Amniotic epithelial cell (primary cell): ENCODE results near the gene RGS13.
A peak's percentile ranks its signal among the peaks of the same experiment; 100 is the strongest.

ENCODE experiments used
- DNase-seq: peaks from one replicate; pipeline ENCODE4 v3.0.0-alpha.2; 2010; ENCODE audit warnings: low read depth

The RGS13 gene, protein sequence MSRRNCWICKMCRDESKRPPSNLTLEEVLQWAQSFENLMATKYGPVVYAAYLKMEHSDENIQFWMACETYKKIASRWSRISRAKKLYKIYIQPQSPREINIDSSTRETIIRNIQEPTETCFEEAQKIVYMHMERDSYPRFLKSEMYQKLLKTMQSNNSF

DNA sequence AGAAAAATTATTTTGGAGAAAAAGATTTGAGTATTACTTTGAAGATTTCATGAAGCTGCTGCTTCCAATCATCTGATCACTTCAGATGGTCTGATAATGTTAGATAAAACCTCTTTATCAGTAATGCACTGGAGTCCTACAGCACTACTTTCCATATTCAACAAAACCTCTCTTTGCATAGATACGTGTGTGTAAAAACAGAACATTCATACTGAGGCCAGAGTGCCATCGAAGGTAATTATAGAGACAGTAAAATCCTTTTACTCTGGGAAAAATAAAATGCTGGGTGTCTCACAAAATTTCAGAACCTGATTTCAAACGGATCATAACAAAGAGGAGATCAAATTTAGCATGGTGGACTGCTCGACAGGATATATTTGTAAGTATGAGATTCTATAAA is at the start of gene RGS13:
Gene RGS13, plus strand, starts transcription at position 209 of the 400 bp plus-strand sequence. CDS start 8,188 bp downstream, outside the sequence.
- DNase-seq = no peak

DNA sequence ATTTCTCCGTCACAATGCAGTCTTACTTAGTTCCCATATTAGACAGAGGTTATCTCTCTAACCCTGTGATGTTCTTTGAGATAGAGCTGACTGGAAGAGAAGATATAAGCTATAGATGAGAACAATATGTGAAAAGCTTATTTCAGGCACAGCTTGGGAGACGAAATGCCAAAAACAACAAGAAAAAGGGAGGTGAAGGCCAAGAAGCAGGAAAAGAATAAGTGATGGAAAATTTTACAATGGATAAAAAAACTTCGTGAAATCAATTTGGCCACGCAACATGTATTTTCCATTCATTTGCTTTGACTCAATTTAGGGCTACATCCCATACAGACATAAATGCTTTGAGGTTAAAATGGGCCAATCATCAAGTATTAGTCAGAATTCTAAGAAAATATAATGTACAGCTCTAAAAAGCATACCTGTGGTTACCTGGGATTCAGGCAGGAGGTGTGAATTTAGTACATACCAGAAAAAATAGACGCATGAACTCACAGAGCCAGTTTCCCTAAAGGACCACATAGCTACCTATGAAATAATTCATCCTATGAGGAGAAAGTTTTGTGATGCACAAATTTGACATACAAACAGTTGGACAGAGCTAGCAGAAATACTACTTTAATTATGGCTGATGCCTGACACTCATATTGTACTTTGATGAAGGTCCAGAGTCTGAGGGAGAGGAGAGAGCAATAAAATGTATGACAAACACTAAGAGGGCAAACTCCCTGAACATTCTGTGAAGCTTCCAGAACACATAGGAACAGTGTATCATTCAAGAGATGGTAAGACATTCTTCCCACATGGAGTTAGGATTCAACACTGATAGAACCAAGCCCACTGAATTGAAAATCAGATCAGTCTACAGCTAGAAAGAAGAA is 48.3 kb upstream of the RGS13 start:
- no peak for DNase-seq

DNA sequence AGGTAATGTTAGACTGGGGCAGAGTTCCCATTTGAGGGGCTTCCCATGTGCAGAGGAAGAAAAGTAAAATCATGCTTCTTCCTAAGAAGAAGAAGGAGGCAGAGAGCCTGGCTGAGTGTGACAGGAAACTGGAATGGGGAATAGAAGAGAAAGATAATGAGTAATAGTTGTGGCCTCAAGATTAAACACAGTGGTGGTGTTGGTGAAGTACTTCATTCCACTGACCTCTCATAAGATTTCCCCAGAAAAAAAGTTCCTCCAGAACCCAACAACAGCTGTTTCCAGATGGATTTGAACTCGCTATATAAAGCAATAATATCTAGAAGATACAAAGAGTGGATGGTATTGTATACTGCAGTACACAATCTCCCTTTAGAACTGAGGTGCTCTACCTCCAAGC is 47.4 kb upstream of the RGS13 start:
- DNase-seq = peak; percentile 58

DNA sequence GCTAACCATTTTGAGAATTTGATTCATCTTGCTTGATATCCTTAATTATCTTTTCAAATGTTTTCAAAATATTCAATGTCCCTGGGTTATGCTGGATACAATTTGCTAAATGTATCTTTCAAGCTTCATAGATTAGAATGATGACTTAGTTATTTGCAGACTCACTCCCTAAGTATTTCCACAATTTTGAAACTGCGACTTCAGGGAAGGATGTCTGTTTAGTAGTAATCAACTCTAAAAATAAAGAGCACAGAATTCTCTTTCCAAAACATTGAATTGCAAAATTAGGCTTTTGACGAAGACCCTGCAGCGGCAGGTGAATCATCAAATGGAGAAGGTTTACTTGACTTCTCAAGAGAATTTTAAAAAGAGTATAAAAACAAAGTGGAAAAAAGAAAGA is 46.1 kb upstream of the RGS13 start:
- peak; percentile 70 for DNase-seq

DNA sequence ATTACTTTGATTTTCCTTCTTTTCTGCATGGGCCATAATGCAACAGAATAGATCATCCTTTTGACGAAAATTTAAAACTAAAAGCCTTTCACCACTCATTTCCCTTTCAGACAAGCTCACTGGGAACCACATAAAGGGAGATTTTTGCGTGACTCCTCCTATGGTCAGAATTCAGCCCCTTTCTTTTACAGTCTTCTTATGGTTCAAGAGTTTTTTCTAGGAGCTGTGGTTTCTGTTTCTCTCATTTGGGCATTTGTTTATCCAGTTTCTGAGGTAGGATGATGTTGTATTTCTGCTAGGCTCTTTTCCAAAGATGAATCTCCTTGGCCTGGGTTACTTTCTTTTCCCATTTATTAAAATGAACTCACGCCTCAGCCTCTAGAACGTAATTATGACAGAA is 43.4 kb upstream of the RGS13 start:
- DNase-seq = no peak

DNA sequence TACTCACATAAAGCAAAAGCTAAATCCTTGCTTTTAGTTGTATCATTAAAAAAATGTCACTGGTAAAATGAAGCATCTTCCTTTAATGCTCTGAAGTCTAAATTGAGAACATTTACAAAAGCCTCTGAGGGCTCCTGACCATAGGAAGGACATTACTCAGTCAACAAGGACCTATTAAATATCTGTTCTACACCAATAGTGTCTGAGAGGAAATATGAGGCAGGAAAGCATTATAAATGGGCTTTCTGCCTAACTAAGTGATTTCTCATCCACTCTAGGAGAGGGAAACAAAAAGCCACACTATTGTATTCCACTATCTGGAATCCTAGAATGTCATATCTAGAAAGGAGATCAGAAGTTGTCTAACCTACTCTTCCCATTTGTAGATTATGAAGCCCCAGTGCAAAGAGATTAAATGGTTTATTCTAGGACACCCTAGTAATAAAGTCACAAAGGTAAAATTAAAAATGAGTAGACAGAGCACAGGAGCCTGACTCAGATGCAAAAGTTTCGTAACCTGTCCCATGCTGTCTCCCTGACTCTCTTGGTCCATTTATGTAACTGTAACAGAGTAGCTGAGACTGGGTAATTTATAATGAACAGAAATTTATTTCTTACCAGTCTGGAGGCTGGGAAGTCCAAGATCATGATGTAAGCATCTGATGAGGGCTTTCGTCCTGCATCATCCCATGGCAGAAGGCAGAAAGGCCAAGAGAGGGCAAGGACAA is 42.8 kb upstream of the RGS13 start:
- DNase-seq = peak; percentile 42

DNA sequence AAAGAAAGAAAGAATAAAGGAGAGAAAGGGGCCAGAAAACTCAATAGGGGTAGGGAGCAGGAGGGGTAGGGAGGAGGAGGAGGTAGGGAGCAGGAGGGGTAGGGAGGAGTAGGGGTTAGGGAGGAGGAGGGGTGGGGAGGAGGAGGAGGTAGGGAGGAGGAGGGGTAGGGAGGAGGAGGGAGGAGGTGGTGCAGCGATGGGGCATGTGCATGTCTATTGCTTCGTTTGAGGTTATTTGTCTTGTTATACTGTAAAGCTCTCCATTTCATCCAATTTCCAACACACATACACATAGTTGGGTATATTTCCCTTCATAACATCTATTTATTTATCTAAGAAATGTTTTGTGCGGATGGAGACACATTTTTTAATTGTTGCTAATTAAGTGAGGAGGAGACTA is 40.6 kb upstream of the RGS13 start:
- no peak for DNase-seq

DNA sequence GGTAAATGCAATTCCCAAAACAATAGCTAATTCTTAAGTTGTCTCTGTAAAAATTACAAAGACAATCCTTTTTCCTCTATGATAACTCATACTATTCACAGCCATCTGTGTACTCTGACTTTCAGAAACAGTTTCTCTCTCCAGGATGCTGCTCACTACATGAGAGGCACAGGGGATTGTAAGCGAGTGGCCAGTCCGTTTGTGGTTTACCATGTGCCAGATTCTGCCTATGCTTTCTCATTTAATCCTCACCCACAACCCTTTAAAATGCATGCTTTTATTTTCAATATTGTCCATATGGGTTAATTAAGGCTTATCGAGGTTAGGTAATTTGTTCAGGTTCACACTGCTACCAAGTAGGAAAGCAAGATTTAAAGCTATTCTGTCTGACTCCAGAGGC is 37.4 kb upstream of the RGS13 start:
- no peak for DNase-seq

DNA sequence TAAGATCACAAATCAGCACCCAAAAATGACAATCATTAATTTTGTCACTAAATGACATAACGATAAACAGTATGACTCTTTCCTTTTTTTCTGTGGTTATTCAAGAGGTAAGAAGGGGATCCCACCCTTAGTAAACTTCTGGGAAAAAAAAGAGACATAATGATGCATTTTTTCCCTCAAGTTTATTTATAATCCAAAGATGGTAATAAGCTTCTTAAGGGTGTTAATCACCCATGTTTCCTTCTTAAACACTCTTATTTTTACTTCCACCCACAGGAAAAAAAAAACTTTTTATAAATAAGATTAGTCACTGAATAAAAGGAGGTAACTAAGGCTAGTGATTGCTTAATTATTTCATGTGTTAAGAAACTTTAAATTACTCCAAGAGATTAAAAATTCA is 35.7 kb upstream of the RGS13 start:
- DNase-seq = no peak

DNA sequence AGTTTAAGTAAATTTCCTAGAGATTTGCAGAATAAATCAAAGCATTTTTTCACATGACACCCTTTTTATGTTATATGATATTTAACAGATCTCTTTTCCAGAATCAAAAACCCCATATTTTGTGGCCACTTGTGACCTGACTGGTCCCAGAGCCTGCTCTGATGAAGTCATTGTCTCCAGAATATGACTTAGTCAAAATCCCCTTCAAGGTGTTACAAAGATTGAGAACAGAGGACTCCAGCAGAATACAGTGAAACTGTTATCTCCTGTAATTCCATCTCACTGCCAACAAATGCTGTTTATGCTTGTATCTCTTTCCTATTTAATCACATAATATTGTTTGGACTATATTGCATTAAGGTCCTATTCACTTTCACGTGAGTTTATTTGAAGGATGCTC is 34.8 kb upstream of the RGS13 start:
- no peak for DNase-seq

DNA sequence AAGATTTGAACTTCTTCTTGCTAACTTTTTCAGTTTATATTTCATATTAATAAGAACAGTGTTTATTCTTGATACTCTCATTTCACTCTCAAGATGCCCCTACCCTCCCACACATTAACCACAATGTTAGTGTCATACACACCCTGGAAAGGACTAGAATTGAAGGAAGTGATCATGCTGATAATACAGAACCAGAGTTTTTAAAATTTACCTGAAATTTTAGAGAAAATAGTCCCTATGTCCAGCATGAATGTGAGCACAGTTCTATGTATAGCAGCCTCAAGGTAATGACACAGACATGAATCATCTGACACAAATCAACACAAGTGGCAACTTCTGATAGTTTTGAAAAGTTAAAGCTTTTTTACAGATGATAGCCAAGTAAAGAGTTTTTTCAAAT is 34.4 kb upstream of the RGS13 start:
- peak; percentile 17 for DNase-seq

DNA sequence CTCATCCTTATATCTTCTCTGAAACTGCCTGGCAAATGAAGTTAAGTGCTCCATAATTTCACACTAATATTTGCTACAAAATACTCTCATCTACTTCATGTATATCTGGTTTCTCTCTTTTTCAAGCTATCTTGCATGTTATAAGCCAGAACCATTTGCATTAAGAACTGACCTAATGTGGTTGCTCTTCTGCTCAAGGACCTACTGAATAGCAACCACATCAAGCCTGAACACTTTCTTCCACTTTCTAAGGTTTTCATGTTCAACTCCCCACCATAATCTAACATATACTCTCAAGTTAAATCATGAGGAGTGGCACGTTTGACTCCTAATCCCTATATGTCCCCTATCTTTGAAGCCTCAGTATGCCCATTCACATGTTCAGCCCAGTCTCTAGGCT is 33.2 kb upstream of the RGS13 start:
- no peak for DNase-seq

DNA sequence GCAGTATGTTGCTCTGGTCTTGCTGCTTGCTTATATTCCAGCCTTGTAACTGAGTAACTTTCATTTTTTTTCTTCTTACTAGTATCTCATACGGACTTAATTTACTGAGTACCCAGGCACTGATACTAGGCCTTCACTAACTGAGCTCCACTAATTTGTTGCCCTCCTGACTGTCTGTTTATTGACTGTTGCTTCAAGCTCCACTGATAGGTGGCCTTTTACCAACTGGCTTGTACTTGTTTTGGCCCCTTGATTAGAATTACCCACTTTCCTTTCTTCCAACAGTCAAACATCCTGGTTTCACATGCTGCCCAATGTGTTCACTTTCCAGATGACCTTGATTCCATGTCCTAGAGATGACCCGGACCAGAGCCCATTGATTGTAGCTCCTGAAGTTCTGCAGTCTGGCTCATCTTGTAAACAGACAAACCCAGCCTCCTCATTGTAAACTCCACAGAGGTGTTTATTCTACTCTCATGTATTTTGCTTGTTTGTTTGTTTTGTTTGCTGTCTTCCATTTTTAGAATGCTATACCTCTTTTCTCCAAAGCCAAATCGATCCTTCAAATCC is 32.6 kb upstream of the RGS13 start:
- no peak for DNase-seq

DNA sequence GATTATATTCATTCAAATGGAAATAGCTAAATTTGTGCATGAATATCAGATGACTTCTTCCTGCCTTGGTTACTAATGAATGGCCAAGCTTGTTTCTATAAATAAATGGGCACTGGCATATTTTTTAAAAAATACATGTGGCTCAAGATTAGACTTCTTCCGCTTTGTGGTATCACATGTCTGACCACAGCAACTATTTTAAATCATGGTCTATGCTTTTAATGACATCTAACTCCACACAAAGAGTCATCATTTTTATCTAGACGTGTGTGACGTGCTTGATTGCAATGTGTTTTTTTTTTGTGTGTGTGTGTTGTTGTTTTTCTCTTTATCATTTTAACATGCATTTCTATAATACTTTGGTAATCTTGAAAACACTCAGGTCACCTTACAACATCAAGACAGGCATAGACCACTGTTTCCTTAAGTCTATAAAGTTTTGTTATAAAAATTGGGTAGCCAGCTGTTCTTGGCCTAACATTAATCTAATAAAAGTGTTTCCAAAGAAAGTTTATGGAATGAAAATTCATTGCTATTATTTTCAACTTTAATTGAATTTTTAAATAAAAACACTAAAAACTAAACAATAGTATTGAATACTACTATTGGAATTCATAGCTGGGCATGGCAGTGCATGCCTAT is 30.8 kb upstream of the RGS13 start:
- peak; percentile 92 for DNase-seq

DNA sequence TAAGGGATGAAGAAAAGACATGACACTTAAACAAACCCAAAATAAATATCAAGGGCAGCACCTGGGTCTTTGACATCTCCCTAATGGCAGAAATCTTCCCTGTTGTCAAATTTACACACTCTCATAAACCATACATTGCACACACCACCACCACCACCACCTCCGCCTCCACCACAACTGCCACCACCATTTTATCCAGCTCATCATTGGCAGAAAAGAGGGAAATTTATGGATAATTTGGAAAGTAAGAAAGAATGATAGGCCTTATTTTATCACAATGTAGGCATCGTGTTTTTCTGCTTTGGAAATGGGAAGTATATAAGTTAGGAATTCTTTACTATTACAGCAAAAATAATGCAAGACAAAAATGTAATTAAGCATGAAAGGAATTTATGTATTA is 27.3 kb upstream of the RGS13 start:
- no peak for DNase-seq

DNA sequence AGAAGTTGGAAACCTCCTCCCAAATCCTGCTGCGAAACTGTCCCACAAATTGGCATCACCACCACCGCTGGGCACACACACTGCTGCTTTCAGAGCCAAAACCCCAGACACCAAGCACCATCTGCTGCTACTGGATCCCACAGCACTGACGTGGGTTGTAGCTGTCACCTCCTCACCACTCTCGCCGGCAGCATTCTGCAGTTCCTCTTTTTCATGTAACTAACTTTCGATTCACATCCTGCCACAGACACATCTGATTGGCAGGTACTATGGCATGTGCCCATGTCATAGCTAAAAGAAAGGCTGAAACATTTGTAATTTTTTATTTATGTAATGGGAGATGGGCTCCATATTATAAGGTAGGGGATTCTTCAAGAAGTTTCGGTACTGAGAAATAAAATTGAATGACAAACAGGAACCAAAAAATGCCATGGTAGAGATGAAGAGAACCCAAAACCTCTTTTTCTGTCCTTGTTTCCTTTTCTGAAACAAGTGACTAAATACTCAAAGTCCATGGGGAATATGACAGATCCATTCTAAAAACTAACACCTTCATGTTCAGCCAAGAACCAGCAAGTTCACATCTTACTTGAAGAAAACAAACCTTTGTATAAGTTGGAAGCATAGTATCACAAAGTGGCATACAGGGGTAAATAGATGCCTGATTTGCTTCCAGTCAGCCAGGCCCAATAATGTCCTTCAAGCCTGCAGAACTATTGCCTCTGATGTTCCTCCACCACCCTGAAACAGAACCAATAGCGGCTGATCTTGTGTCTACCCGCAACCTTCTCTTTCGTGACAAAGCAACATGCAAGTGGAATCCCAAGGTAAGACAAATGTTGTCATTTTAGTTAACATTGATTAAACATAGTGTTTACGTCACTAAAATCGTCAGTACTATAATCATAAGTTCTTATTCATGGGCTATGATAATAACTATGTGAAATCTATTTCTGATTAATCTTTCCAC is 26.6 kb upstream of the RGS13 start:
- no peak for DNase-seq

DNA sequence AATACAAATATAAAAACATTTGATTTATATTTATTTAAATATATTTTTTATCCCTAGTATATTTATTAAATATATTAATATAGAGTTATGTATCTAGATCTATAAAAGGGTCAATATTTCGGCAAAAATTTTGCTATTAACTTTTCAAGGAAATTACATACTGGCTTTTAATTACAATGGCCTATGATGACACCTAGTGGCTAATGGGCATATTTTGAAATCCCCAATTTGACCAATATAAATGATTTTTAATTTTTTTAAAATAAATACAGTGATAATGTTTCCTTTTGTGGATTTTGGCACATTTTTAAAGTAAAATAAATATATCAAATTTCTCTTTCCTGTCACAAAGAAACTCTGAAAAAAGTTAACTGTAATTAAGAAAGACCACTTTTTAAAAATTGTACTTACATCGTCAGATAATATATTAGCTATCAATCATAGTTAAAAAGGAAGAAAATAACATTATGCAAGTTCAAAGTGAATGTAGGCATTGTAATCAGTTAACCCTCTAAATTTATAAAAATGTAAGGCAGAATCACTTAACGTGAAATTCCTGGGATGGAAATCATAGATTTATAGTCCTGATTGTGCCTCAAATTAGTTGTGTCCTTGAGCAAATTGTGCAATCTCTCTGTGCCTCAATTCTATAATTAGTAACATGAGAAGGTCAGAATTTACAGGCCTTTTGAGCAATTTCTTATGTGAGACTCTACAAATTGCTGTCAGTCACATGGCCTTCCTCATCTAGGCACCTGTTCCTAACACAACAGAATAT is 25.6 kb upstream of the RGS13 start:
- peak; percentile 36 for DNase-seq

DNA sequence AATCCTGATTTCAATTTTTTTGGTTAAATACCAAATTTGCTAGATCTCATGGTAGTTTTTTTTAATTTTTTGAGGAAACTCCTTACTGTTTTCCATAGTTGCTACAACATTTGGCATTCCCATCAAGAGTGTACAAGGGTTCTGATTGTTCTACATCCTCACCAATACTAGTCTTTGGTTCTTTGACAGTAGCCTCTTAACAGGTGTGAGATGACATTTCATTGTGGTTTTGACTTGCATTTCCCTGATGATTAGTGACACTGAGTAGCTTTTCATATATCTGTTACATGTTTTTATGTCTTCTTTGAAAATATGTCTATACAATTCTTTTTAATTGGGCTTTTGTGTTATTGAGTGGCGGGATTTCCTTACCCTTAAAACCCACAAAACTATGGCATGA is 20.9 kb upstream of the RGS13 start:
- DNase-seq = no peak

DNA sequence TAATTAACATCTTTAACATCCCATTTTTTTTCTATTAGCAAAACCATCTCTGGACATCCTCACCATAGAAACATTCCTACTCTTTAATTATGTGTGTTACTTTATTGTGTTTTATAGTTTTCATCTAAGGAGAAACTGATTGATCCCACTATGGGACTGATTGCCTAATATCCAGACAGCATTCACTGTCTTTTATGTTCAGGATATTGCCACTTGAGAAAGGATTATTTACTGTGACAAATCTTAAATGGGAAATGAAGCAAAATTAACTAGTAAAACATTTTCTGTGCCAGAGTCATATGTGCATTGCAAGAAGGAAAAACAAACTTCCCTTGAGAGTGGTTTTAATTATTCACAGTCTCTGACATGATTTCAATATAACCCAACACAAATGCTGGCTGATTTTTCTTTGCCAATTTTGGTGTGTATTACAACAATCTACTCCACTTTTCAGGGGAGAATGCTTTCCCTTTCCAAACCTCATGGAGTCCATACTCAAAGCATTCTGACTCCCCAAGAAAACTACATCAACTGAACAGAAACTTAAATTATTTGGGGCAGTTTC is 15.8 kb upstream of the RGS13 start:
- no peak for DNase-seq
